ENCODE data around the gene CPT1A.
"Not testable (repeated sequence)": the region's sequence is repeated elsewhere in the genome, so short reads cannot be mapped to it uniquely, and the experiment has no call there.

The CPT1A gene

GRCh38 chr11:68841718-68842426 is at the start of gene CPT1A:
CPT1A (minus strand) TSS chr11:68841916; CDS start chr11:68815474, 26,442 bp downstream.
- DNase-seq = peak; percentile 68

GRCh38 chr11:68890490-68891231 is 48.9 kb upstream of the CPT1A start:
- DNase-seq = no peak

GRCh38 chr11:68889948-68890446 is 48.3 kb upstream of the CPT1A start:
- DNase-seq = no peak

GRCh38 chr11:68884827-68885226 is 43.1 kb upstream of the CPT1A start:
- not testable (repeated sequence) for DNase-seq

GRCh38 chr11:68882391-68882790 is 40.7 kb upstream of the CPT1A start:
- no peak for DNase-seq

GRCh38 chr11:68881320-68881719 is 39.6 kb upstream of the CPT1A start:
- no peak for DNase-seq

GRCh38 chr11:68880851-68881250 is 39.1 kb upstream of the CPT1A start:
- DNase-seq = no peak

GRCh38 chr11:68878022-68878421 is 36.3 kb upstream of the CPT1A start:
- DNase-seq = no peak

GRCh38 chr11:68872216-68873003 is 30.7 kb upstream of the CPT1A start:
- DNase-seq = no peak

GRCh38 chr11:68870470-68870869 is 28.8 kb upstream of the CPT1A start:
- DNase-seq = no peak

GRCh38 chr11:68868221-68868835 is 26.6 kb upstream of the CPT1A start:
- DNase-seq = no peak

GRCh38 chr11:68867066-68867465 is 25.4 kb upstream of the CPT1A start:
- DNase-seq = no peak

GRCh38 chr11:68865241-68865640 is 23.5 kb upstream of the CPT1A start:
- no peak for DNase-seq

- DNase-seq = no peak
Observed at GRCh38 chr11:68863553-68864265, 22.0 kb upstream of the CPT1A start.

- DNase-seq = no peak
Observed at GRCh38 chr11:68862421-68862820, 20.7 kb upstream of the CPT1A start.

- no peak for DNase-seq
Observed at GRCh38 chr11:68859123-68859522, 17.4 kb upstream of the CPT1A start.

GRCh38 chr11:68857037-68857586 is 15.4 kb upstream of the CPT1A start:
- no peak for DNase-seq

- not testable (repeated sequence) for DNase-seq
Observed at GRCh38 chr11:68856425-68857030, 14.8 kb upstream of the CPT1A start.

GRCh38 chr11:68855205-68855981 is 13.7 kb upstream of the CPT1A start:
- peak; percentile 29 for DNase-seq

- DNase-seq = no peak
Observed at GRCh38 chr11:68854273-68854958, 12.7 kb upstream of the CPT1A start.
